Measurements from ENCODE around the gene APMAP. TPM values are rescaled to one million over a fixed set of nuclear protein-coding genes. Genes with fewer than 3 reads are reported as not detected.

Gene APMAP
- total RNA-seq, 3 donors from 2014 or later (not counting 1 experiment from before 2014, with no cell fraction given): 205 to 212 (median 207) TPM

GRCh38 chr20:24916412-24916811 lies 76.1 kb downstream of the APMAP start:
- no peak overlapping the region for H3K4me3 ChIP-seq (ENCODE audit: low read length)
- no peaks in the 10 kb centered on the region for H3K9me3 Mint-ChIP-seq
- intact Hi-C loops (cut with micrococcal nuclease): no loop called here
- 100% methylated on average over 1 of the region's 1 CpG for WGBS (ENCODE audit: insufficient coverage)
- H3K27ac ChIP-seq (ENCODE audit: low read length): no peak overlapping the region
- H3K4me1 ChIP-seq (ENCODE audit: control insufficient read depth, insufficient read depth, low read length): peaks cover 10% of the 10 kb centered on the region
- peak overlapping the region in 1 of 2 donors; percentile 11 for H3K27ac Mint-ChIP-seq
- H3K36me3 Mint-ChIP-seq: no peaks in the 10 kb centered on the region
- no peaks in the 10 kb centered on the region for H3K36me3 ChIP-seq (ENCODE audit: control insufficient read depth, insufficient read depth, low read length)
- H3K27me3 ChIP-seq (ENCODE audit: control insufficient read depth, insufficient read depth, low read length): no peaks in the 10 kb centered on the region
- ATAC-seq (no peak), DNase-seq (no peak)
- peaks cover 0 to 6% of the 10 kb centered on the region in 2 donors for H3K27me3 Mint-ChIP-seq (ENCODE audit: low read depth in 2 of 2)
- peaks cover 11 to 15% of the 10 kb centered on the region in 2 donors for H3K4me1 Mint-ChIP-seq
- H3K4me3 Mint-ChIP-seq: no peak overlapping the region
- TF ChIP-seq, protein P1, sequence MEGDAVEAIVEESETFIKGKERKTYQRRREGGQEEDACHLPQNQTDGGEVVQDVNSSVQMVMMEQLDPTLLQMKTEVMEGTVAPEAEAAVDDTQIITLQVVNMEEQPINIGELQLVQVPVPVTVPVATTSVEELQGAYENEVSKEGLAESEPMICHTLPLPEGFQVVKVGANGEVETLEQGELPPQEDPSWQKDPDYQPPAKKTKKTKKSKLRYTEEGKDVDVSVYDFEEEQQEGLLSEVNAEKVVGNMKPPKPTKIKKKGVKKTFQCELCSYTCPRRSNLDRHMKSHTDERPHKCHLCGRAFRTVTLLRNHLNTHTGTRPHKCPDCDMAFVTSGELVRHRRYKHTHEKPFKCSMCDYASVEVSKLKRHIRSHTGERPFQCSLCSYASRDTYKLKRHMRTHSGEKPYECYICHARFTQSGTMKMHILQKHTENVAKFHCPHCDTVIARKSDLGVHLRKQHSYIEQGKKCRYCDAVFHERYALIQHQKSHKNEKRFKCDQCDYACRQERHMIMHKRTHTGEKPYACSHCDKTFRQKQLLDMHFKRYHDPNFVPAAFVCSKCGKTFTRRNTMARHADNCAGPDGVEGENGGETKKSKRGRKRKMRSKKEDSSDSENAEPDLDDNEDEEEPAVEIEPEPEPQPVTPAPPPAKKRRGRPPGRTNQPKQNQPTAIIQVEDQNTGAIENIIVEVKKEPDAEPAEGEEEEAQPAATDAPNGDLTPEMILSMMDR (IDR thresholded peaks at IDR 0.05): no peak
- no peaks in the 10 kb centered on the region for H3K9me3 ChIP-seq (ENCODE audit: control insufficient read depth, insufficient read depth, low read length)

DNA sequence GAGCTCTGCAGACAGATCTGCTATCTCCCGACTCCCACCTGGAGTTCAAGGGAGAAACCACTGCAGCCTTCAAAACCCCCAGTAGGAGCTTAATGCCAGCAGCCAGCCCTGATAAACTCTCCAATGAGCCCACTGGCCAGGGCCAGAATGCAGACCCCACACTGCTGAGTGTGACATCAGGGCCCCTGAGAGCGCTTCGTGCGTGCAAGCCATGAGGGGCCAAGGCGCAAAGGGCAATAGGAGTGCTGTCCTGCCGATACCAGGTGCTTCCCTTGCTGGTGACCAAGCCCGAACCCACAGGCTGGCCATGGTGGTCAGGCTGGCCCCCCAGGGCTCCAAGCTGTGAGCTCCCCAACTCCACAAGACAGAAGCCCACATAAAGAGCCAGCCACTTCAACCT lies 76.7 kb downstream of the APMAP start:
- H3K27me3 Mint-ChIP-seq (ENCODE audit: low read depth in 2 of 2): peaks cover 0 to 6% of the 10 kb centered on the region in 2 donors
- TF ChIP-seq, protein P1 (IDR thresholded peaks at IDR 0.05): no peak
- ATAC-seq (no peak), DNase-seq (no peak)
- no peaks in the 10 kb centered on the region for H3K36me3 ChIP-seq (ENCODE audit: control insufficient read depth, insufficient read depth, low read length)
- H3K27ac Mint-ChIP-seq: no peak overlapping the region
- H3K27me3 ChIP-seq (ENCODE audit: control insufficient read depth, insufficient read depth, low read length): no peaks in the 10 kb centered on the region
- H3K4me1 ChIP-seq (ENCODE audit: control insufficient read depth, insufficient read depth, low read length): peaks cover 10% of the 10 kb centered on the region
- H3K4me3 Mint-ChIP-seq: no peak overlapping the region
- no peak overlapping the region for H3K27ac ChIP-seq (ENCODE audit: low read length)
- 85% methylated on average over 7 of the region's 7 CpGs for WGBS (ENCODE audit: insufficient coverage)
- no peaks in the 10 kb centered on the region for H3K36me3 Mint-ChIP-seq
- H3K9me3 ChIP-seq (ENCODE audit: control insufficient read depth, insufficient read depth, low read length): no peaks in the 10 kb centered on the region
- H3K4me1 Mint-ChIP-seq: peaks cover 11 to 15% of the 10 kb centered on the region in 2 donors
- intact Hi-C loops (cut with micrococcal nuclease): no loop called here
- H3K9me3 Mint-ChIP-seq: no peaks in the 10 kb centered on the region
- H3K4me3 ChIP-seq (ENCODE audit: low read length): no peak overlapping the region

- ATAC-seq (no peak), DNase-seq (no peak)
- Mint-ChIP-seq H3K27ac (no peak overlapping the region), H3K4me1 (peaks cover 11 to 15% of the 10 kb centered on the region in 2 donors), H3K9me3 (no peaks in the 10 kb centered on the region), H3K36me3 (no peaks in the 10 kb centered on the region), H3K4me3 (no peak overlapping the region), H3K27me3 (ENCODE audit: low read depth in 2 of 2) (peaks cover 0 to 6% of the 10 kb centered on the region in 2 donors)
- H3K4me1 ChIP-seq (ENCODE audit: control insufficient read depth, insufficient read depth, low read length): peaks cover 10% of the 10 kb centered on the region
- no peaks in the 10 kb centered on the region for H3K36me3 ChIP-seq (ENCODE audit: control insufficient read depth, insufficient read depth, low read length)
- H3K4me3 ChIP-seq (ENCODE audit: low read length): no peak overlapping the region
- intact Hi-C loops (cut with micrococcal nuclease): no loop called here
- no peaks in the 10 kb centered on the region for H3K27me3 ChIP-seq (ENCODE audit: control insufficient read depth, insufficient read depth, low read length)
- WGBS (ENCODE audit: insufficient coverage): 85% methylated on average over 9 of the region's 9 CpGs
- TF ChIP-seq, protein P1 (IDR thresholded peaks at IDR 0.05): no peak
- no peaks in the 10 kb centered on the region for H3K9me3 ChIP-seq (ENCODE audit: control insufficient read depth, insufficient read depth, low read length)
- H3K27ac ChIP-seq (ENCODE audit: low read length): no peak overlapping the region
These were observed 77.1 kb downstream of the APMAP start for GRCh38 chr20:24915440-24915839.

Measured in natural killer cell (primary cell).